ENCODE results near the gene BRD1. TPM values are rescaled to one million over a fixed set of nuclear protein-coding genes. Genes with fewer than 3 reads are reported as not detected.

Gene BRD1
- 10 to 100 TPM; 50.6 to 51.7 TPM for total RNA-seq

DNA sequence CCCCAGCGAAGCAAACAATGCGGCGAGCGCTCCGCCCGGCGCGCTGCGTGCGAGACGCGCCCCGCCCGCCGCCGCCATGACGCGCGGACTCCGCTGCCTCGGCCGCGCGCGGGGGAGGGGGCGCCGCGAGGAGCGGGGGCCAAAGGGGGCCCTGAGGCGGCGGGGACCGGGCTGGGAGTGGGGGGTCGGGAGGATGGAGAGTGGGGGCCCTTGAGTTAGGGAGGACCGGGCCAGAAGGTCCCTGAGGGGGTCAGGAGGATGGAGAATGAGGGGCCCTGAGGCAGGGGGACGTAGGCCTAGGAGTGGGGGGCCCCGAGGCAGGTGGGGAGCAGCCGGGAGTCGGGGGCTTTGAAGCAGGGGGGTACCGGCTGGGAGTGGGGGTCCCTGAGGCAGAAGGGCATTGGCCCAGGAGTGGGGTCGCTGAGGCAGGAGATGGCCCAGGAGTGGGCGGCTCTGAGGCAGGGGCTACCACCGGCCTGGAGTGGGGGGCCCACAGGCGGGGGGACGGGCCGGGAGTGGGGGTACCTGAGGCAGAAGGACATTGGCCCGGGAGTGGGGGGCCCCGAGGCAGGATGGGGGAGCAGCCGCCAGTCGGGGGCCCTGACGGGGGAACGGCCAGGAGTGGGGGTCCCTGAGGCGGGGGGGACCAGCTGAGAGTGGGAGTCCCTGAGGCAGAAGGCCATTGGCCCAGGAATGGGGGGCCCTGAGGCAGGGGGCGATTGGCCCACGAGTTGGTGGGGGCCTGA lies at the start of gene BRD1:
BRD1 (minus strand) TSS at position 21 of the 746 bp plus-strand sequence. CDS start 3,556 bp downstream, outside the sequence.

DNA sequence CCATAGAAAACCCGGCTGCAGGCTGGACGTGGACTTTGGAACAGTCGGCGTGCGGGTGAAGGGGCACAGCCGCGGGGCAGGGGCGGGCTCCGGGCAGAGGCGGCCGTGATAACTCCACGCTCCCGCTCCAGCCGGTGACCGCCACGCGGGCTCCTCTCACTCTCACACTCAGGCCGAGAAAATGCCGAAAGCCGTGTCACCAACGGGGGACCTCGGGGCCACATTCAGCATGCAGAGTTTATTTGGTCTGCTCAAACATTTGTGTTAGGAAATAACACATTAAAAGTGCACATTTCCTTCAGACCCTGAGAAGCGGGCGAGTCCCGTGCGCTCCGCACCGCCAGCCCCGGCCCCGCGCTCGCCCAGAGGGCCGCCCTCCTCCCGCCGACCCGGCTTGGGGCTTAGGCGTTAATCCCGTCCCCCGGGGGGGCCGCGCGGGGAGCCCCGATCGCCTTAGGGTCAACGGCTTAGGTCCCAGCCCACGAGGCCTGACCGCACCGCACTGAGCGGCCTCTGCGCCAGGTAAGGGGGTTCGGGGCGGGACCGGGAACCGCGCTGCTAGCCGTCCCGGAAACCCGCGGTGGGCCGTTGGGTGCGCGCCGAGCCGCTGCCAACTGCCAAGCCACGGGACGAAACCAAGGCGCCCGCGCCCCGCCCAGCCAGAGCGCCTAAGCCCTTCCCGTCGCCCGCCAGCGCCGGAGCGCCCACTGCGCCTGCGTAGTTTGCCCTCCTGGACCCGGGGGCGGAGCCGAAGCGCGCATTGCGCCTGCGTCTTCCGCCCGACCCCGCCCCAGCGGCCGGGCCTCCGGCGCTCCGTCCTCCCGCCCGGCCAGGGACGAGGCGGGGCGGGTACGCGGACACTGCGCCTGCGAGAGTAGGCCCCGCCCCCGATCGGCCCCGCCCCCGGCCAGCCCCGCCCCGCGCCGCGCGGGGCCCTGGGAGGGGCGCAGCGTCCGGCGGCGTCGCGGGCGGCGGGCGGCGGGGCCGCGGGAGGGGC lies 25.5 kb upstream of the BRD1 start, which contains the start of gene ZBED4:
ZBED4 (plus strand) TSS at position 947 of the 997 bp plus-strand sequence. CDS start 29,819 bp downstream, outside the sequence.

Other genes with a start within 250 kb of the BRD1 start
- 10 to 100 TPM; 19.8 to 21.4 TPM for gene ZBED4, start 26.0 kb upstream of the BRD1 start, total RNA-seq
- gene ALG12, start 90.6 kb upstream of the BRD1 start, total RNA-seq = 10 to 100 TPM; 20.5 to 20.8 TPM
- gene CRELD2, start 90.8 kb upstream of the BRD1 start, total RNA-seq = 10 to 100 TPM; 47.1 to 49.0 TPM
- gene PIM3, start 132.9 kb upstream of the BRD1 start, total RNA-seq = 10 to 100 TPM; 40.3 to 42.1 TPM
- gene IL17REL, start 184.9 kb upstream of the BRD1 start, total RNA-seq = not detected
- gene TTLL8, start 230.4 kb upstream of the BRD1 start, total RNA-seq = not detected